ENCODE results near the gene RGPD6.
"Not testable (repeated sequence)": the region's sequence is repeated elsewhere in the genome, so short reads cannot be mapped to it uniquely, and the experiment has no call there.

Gene RGPD6

GRCh38 chr2:110576763-110577416 is at the start of gene RGPD6:
RGPD6 (minus strand) TSS chr2:110577222; CDS start chr2:110577024, 198 bp downstream.
- DNase-seq (ENCODE audit: low read depth in 1 of 2, low spot score in 1 of 2): not testable (repeated sequence)

DNA sequence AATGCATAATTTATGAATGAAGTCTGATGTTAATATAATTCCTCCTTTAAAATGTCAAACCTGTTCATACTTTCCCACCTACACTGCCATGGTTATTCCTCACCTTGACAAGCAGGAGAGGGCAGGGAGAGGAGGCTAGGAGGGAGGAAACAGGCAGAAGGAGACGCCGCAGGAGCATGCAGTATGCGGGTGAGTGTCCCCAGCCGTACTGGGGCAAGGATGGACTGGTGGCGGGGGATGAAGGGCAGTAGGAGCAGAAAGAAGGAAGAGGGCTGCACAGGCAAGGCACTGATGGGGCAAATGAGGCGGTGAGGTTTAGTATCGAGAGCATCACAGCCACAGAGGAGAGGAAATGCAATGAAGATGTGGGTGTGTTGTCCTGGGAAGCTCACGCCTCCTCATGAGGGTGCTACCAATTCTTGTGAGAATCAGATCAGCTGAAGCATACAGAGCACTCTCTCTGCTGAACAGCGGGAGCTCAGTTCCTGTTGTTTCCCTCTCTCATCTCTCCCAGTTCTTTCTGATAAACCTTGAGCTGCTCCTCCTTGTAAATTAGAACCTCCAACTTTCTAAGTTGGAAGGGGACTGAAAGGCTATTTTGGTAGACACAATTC is 42.4 kb upstream of the RGPD6 start:
- not testable (repeated sequence) for DNase-seq (ENCODE audit: low read depth in 1 of 2, low spot score in 1 of 2)

DNA sequence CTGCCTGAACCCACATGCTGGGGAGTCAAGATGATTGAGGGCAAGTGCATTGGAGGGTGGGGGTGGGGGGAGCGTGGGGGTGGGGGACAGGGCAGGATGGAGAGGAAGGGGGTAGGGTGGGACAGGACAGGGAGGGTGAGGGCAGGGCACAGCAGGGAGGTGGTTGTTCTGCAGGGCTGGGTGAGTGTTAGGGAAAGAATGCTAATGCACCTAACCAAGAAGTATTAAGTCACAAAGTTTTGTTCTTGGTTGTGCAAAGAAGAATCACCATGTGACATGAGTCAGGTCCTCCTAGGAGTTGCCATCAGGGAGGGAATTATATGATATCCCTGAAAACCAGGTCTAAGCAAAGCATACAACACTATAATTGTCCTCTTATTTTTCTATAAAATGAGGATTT is 36.9 kb upstream of the RGPD6 start:
- DNase-seq (ENCODE audit: low read depth in 1 of 2, low spot score in 1 of 2): not testable (repeated sequence)

GRCh38 chr2:110610613-110611250 is 33.7 kb upstream of the RGPD6 start:
- DNase-seq (ENCODE audit: low read depth in 1 of 2, low spot score in 1 of 2): not testable (repeated sequence)

DNA sequence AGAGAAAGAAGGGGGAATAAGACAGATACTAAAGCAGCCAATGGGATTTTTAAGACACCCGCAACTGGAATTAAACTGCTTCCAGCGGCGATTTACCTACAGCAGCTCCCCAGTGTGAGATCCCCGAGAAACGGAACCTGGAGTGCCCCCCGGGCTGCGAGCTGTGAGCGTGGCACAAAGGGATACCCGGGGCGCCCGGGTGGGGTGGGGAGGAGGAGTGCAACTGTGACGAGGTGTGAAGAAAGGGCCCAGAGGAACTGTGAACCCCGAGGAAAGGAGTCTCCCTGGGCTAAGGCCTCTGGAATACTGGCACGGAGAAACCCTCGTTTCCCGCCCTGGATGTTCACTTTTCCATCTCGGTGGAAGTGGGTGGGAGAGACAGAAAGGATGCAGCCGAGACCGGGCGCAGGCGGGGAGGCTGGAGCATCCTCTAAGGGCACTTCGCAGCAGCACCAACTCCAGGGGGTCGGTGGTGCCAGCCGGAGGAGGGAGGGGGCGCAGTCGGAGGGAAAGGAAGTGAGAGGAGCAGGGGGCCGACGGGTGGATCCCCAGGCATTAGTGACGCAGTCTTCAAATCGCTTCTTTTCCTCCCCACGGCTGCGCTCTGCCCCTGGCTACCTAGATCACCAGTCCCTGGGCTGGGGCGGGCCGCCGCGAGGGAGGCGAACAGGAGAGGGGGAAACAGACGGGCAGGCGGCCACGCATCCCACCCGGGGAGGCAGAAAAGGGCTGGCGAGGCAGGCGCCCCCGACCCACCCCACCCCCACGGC is 33.0 kb upstream of the RGPD6 start:
- not testable (repeated sequence) for DNase-seq (ENCODE audit: low read depth in 1 of 2, low spot score in 1 of 2)

DNA sequence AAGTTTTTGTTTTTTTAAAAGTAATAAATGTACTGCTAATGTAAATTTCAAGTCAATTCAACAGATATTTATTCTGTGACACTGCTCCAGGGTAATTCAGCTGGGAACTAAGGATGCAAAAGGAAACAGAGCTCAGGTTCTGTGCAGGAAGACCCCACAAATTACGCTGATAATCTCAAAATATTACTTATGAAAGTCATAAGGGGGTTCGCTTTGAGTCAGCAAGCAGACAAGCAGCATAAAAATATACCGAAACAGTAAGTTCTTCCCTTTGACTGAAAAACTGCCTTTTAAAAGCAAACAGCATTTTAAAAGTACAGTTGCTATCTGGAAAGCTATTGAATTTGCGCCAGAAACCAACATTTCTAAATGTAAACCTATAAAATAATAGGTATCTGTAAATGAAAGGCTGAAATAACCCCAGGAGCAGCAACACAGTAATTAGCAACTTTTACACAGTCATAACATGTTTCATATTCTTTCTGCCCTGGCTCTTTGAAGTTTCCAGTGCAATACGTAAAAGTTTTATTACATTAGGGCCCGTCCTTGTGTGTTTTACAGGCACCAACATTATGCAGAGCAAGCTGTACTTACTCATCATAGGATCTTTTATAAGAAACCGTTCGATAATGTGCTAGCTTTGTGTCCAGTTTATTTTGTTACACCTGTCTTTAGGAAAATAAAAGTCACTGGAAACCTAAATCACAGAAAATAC is 31.9 kb upstream of the RGPD6 start:
- DNase-seq (ENCODE audit: low read depth in 1 of 2, low spot score in 1 of 2): not testable (repeated sequence)

GRCh38 chr2:110605057-110605456 is 28.0 kb upstream of the RGPD6 start:
- not testable (repeated sequence) for DNase-seq (ENCODE audit: low read depth in 1 of 2, low spot score in 1 of 2)

DNA sequence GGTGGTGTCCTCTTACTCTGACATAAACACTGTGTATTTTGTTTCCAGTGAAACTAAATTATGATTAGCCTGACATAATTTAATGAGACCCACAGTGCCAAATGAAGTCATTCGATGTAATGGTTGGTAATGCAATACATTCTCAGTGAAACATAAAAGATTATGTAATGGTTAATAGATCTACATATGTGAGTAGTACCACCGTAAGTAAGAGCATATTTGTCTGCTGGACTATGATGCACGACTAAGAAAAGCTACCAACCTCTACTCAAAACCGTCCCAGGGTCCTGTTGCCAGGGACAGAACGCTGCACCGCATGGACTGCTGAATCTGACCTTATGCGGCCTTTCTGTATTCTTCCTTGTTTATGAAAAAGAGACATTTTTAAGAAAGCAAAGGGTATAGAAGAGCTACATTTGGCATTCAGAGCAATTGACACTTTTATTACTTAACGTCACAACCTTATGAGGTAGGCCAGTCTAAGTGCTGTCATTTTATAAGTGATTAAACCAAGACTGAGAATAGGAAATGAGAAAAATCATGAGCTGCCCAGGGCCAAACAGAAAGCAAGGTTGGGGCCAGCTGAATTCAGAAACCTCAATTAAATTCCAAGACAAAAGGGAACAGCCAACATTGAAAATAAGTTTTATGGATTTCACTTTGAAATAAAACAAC is 27.0 kb upstream of the RGPD6 start:
- not testable (repeated sequence) for DNase-seq (ENCODE audit: low read depth in 1 of 2, low spot score in 1 of 2)

DNA sequence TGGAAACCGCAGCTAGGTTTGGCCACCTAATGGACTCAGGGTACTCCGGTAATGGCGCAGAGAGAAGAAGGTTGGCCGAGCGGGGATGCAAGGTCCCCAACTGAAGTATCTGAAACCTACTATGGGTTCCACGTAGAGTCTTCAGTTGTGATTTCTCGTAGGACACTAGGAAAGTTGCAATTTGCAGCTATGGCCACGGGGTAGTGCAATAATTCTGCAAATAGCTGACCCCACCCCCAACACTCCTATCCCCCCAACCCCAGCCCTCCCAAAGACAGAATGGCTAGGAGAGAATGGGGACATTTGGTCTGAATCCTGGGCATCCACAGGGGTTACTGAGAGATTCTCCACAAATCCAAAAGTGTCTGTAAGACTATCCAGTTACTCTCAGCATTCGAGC is 25.1 kb upstream of the RGPD6 start:
- not testable (repeated sequence) for DNase-seq (ENCODE audit: low read depth in 1 of 2, low spot score in 1 of 2)

GRCh38 chr2:110591973-110592372 is 15.0 kb upstream of the RGPD6 start:
- DNase-seq (ENCODE audit: low read depth in 1 of 2, low spot score in 1 of 2): not testable (repeated sequence)

DNA sequence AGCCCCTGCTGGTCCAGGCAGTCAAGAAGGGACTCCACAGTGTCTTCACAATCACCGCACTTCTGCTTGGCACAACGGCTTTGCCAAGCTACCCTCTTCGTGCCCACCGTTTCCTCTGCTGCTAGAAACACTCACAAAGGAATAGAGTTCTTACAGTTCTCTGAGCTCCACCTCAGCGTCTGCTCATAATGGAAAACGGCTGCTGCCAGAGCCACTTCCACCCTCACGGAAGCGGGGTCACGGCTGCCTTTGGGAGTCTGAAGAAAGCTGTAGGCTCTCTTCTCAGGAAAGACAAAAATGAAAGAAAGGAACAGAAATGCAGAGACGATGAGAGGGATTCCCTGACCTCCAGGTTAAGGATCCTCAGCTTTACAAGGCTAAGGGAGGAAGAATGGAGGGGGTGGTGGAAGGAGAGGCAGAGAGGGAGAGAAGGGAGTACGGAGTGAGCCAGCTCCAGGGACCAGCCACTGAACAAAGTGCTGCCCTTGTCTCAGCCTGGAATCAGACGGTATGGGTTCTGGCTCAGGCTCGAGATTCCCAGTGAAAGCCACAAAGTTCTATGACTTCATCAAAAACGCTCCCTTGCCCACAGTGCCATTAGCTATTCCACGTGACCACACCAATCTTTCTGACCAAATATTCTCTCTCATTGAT is 12.8 kb upstream of the RGPD6 start:
- DNase-seq (ENCODE audit: low read depth in 1 of 2, low spot score in 1 of 2): not testable (repeated sequence)

DNA sequence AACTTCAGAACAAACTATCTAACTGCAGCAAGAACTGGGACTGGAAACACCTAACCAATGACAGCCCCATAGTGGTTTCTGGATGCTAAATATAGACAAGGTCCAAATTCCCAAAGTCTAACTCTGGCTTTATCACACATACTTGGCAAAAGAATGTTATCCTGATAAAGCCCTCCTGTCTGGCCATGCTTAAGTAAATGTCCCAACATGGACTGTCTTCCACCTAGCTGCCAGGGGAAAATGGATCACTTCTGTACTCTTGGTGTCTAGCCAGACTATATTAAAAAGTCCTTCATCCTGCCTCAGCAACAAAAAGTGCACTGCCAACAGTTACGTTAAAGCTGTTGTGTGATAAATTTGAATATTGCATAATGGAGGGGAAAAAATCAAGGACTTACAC is 11.5 kb upstream of the RGPD6 start:
- not testable (repeated sequence) for DNase-seq (ENCODE audit: low read depth in 1 of 2, low spot score in 1 of 2)

GRCh38 chr2:110579216-110579965 is 2.4 kb upstream of the RGPD6 start:
- DNase-seq (ENCODE audit: low read depth in 1 of 2, low spot score in 1 of 2): not testable (repeated sequence)

DNA sequence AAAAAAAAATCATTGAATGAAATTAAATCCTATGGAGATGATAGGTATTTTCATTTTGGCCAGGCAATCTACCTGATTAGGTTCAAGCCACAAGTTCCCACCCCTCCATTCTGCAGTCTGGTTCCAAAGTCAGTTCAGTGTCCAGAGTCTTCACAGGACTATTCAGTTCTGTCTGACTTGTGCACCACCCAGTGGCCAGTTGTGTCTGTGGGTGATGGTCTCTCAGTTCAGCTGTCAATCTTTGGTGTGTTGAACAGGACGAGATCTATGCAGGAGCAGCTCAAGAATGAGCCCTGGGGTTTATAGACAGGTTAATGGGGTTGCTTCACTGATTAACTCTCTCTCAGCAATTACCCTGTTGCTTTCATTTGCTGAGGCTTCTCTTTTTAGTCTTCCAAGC is 1.4 kb upstream of the RGPD6 start:
- not testable (repeated sequence) for DNase-seq (ENCODE audit: low read depth in 1 of 2, low spot score in 1 of 2)

GRCh38 chr2:110499755-110500377 is 77.2 kb downstream of the RGPD6 start:
- not testable (repeated sequence) for DNase-seq (ENCODE audit: low read depth in 1 of 2, low spot score in 1 of 2)

DNA sequence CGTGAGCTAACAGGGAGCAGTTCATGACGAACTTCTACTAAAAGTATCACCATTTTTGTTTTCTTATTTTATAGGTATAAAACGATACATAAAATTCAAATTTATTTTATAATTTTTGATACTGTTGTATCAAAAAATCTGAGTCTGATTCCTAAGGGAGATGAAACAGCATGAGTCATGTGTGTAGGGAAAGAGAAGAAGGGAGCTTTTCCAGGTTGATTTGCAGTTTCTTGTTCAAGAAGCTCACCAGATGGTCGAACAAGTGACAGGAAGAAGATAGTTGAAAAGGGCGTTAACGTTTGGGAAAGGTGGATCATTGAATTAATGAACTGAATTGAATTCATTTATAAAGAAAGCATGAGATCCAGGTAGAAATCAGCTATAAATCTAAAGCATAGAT is 81.0 kb downstream of the RGPD6 start:
- not testable (repeated sequence) for DNase-seq (ENCODE audit: low read depth in 1 of 2, low spot score in 1 of 2)

- not testable (repeated sequence) for DNase-seq (ENCODE audit: low read depth in 1 of 2, low spot score in 1 of 2)
These were observed 82.5 kb downstream of the RGPD6 start for GRCh38 chr2:110494488-110494887.

GRCh38 chr2:110488991-110489390 is 88.0 kb downstream of the RGPD6 start:
- not testable (repeated sequence) for DNase-seq (ENCODE audit: low read depth in 1 of 2, low spot score in 1 of 2)

GRCh38 chr2:110482697-110483096 is 94.3 kb downstream of the RGPD6 start:
- DNase-seq (ENCODE audit: low read depth in 1 of 2, low spot score in 1 of 2): not testable (repeated sequence)
